ENCODE measurements around the gene SEBOX.

SEBOX gene

DNA sequence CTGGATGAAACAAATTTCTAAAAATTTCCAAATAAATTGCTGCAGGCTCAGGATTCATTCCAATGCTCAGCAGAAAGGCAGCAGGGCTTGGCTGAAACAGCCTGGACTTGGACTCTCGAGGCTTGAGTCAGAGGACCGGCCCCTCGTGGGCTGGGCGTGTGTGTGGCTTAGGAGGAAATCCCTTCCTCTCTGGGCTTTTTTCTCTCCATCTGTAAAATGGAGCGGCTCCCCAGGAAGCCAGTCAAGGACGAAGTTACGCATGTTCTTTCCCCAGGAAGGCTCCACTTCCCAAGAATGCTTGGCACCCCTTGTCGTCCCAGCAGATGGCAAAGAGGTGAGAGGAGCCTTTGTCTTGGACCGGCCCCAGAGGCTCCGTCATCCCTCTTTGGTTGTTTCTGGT, 27.5 kb upstream of the SEBOX start:
- DNase-seq: no peak

GRCh38 chr17:28391401-28391800, 26.4 kb upstream of the SEBOX start:
- no peak for DNase-seq

DNA sequence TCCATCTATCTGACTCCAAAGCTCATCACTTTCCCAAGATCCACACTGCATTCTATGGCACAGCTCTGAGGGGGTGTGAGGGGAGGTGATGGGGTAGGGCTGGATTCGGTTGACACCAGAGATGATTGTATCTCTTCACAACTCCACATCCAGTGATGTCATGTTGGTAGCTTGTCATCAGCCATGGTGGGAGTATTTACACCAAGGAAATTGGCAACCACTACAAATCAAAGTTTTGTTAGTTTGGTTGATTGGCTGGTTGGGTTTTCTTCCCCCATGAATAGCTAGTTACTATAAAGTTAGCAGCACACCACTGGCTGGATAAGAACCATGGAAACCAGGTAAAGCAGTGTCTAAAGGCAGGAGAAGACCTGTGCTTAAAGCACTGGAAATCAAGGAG, 26.0 kb upstream of the SEBOX start:
- no peak for DNase-seq

GRCh38 chr17:28390563-28390962, 25.6 kb upstream of the SEBOX start:
- no peak for DNase-seq

DNA sequence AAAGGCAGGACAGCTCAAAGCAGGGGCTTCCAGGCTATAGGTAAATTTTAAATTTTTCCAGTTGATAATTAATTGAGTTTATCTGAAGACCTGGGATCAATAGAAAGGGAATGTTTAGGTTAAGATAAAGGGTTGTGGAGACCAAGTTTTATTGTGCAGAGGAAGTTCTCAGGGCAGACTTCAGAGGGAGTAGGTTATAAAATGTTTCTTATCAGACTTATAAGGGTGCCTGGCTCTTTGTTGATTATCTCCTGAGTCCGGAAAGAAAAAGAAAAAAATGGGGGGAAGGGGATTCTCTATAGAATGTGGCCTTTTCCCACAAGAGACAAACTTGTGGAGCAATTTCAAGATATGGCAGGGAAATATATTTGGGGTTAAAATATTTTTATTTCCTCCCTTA, 25.1 kb upstream of the SEBOX start:
- DNase-seq: no peak

DNA sequence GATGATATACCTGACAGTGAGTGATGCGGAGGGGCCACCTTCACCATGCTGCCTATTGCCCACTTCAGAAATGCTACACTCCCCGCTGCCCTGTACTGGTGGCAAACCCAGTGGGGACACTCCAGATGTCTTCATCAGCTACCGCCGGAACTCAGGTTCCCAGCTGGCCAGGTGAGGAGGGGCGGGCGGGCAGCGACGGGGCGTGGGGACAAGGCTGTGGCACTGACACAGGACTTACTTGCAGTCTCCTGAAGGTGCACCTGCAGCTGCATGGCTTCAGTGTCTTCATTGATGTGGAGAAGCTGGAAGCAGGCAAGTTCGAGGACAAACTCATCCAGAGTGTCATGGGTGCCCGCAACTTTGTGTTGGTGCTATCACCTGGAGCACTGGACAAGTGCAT, 23.1 kb upstream of the SEBOX start:
- DNase-seq: no peak

GRCh38 chr17:28386391-28386790, 21.4 kb upstream of the SEBOX start:
- no peak for DNase-seq

DNA sequence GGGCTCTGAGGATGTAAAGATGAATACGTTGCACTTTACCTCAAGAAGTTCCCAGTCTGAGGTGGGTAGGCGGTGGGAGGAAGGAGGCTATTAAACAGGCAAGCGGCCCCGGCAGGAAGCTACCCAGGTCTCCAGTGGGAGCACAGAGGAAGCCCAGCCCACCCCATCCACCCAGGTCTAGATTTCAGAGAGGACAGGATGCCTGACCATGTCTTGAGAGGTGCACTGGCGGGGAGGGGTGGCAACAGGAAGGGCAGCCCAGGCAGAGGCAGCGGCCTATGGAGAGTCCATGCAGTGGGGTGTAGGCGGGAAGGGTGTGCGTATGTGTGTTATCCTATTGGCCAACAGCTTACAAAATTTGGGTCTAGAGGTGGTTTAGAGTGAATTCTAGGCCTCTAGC, 20.4 kb upstream of the SEBOX start:
- DNase-seq: no peak

GRCh38 chr17:28385037-28385400, 20.0 kb upstream of the SEBOX start:
- DNase-seq: no peak

GRCh38 chr17:28384281-28385036, 19.5 kb upstream of the SEBOX start:
- peak; percentile 65 for DNase-seq

DNA sequence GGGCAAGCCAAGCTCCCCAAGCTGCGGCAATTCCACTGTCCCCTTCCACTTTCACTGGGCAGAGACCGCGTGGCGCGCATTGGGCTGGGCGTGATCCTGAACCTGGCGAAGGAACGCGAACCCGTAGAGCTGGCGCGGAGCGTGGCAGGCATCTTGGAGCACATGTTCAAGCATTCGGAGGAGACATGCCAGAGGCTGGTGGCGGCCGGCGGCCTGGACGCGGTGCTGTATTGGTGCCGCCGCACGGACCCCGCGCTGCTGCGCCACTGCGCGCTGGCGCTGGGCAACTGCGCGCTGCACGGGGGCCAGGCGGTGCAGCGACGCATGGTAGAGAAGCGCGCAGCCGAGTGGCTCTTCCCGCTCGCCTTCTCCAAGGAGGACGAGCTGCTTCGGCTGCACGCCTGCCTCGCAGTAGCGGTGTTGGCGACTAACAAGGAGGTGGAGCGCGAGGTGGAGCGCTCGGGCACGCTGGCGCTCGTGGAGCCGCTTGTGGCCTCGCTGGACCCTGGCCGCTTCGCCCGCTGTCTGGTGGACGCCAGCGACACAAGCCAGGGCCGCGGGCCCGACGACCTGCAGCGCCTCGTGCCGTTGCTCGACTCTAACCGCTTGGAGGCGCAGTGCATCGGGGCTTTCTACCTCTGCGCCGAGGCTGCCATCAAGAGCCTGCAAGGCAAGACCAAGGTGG, 16.3 kb upstream of the SEBOX start:
- DNase-seq: no peak

GRCh38 chr17:28379814-28380801, 15.1 kb upstream of the SEBOX start:
- DNase-seq: no peak

GRCh38 chr17:28372945-28373274, 7.9 kb upstream of the SEBOX start:
- no peak for DNase-seq

DNA sequence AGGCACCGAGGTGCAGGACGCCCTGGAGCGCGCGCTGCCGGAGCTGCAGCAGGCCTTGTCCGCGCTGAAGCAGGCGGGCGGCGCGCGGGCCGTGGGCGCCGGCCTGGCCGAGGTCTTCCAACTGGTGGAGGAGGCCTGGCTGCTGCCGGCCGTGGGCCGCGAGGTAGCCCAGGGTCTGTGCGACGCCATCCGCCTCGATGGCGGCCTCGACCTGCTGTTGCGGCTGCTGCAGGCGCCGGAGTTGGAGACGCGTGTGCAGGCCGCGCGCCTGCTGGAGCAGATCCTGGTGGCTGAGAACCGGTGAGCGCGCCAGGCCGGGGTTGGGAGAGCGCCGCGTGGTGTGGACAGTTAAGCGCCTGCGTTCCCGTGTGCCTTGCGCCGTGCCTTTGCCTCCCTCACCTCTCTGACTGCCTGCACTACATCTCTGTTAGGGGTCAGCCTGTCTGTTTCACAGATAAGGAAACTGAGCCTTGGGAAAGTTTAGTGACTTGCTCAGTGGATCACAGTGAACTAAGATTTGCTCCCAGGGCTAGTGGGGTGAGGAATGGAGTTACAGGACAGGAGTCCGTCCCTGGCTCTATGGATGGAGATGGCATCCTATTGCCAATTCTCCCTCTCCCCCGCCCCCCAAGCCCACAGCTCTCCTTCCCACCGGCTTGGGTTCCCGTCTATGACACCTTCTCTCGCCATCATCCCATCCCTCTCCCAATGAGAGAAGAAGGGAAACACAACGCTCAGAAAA, 7.4 kb upstream of the SEBOX start:
- no peak for DNase-seq

- peak; percentile 89 for DNase-seq
Observed at GRCh38 chr17:28371245-28372202, 6.5 kb upstream of the SEBOX start, which contains the start of gene SARM1. SARM1 (plus strand) TSS chr17:28371694; CDS start chr17:28372033, 339 bp downstream.

GRCh38 chr17:28370744-28371103, 5.7 kb upstream of the SEBOX start:
- no peak for DNase-seq

DNA sequence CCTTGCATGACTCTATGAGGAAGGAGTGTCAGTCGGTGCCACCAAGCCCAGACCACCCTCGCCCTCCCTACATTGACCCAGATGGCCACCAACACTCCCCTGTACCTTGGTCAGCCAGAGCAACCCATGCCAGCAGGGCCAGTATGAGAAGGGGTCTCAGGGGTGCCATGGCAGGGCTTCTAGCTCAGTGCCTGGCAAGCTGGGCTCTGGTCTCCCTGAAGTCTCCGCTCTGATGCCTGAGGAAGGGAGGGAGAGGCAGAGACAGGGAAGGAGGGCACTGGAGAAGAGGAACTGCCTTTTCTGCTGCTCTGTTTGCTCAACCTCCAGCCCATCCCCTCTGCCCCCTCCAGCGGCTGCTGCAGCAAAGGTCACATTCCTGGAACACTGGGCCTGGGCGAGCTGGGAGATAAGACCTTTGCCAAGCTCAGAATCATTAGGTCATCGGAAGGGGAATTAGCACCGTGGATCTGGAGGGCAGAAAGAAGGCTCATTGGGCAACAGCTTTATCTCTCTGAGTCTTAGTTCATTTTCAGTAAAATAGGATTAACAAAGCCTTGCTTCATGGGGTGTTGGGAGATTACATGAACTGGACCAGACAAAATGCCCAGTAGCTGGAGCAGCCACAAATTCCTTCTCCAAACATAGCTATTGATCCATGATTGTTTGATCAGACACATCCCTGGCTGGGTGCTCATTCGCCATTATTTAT, 5.2 kb upstream of the SEBOX start, which contains the start of gene VTN:
VTN (minus strand) TSS at position 273 of the 709 bp plus-strand sequence; CDS start at position 169, 104 bp downstream.
- no peak for DNase-seq

- no peak for DNase-seq
Observed at GRCh38 chr17:28369684-28370034, 4.7 kb upstream of the SEBOX start.

- DNase-seq: no peak
Observed at GRCh38 chr17:28368915-28369683, 4.1 kb upstream of the SEBOX start.

- no peak for DNase-seq
Observed at GRCh38 chr17:28368306-28368831, 3.4 kb upstream of the SEBOX start.
